ENCODE measurements around the gene B4GALNT3.

Gene B4GALNT3

DNA sequence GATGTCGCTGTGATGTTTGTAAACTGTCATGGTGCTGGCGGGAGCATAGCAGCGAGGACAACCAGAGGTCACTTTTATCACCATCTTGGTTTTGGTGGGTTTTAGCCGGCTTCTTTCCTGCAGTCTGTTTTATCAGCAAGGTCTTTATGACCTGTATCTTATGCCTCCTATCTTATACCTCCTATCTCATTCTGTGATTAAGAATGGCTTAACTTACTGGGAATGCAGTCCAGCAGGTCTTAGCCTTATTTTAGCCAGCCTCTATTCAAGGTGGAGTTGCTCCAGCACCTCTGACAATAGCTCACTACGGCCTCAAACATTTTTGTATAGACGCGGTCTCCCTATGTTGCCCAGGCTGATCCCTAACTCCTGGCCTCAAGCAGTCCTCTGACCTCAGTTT, 53.7 kb downstream of the B4GALNT3 start:
- TF ChIP-seq, protein P1, sequence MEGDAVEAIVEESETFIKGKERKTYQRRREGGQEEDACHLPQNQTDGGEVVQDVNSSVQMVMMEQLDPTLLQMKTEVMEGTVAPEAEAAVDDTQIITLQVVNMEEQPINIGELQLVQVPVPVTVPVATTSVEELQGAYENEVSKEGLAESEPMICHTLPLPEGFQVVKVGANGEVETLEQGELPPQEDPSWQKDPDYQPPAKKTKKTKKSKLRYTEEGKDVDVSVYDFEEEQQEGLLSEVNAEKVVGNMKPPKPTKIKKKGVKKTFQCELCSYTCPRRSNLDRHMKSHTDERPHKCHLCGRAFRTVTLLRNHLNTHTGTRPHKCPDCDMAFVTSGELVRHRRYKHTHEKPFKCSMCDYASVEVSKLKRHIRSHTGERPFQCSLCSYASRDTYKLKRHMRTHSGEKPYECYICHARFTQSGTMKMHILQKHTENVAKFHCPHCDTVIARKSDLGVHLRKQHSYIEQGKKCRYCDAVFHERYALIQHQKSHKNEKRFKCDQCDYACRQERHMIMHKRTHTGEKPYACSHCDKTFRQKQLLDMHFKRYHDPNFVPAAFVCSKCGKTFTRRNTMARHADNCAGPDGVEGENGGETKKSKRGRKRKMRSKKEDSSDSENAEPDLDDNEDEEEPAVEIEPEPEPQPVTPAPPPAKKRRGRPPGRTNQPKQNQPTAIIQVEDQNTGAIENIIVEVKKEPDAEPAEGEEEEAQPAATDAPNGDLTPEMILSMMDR (IDR thresholded peaks at IDR 0.05; ENCODE audit: control insufficient read depth, insufficient read depth, low read depth, low read length, missing control alignments), result no peak
- no peak overlapping the region for H3K4me3 ChIP-seq (ENCODE audit: control insufficient read depth, low read depth, low read length)
- DNase-seq (ENCODE audit: low read depth), result no peak

DNA sequence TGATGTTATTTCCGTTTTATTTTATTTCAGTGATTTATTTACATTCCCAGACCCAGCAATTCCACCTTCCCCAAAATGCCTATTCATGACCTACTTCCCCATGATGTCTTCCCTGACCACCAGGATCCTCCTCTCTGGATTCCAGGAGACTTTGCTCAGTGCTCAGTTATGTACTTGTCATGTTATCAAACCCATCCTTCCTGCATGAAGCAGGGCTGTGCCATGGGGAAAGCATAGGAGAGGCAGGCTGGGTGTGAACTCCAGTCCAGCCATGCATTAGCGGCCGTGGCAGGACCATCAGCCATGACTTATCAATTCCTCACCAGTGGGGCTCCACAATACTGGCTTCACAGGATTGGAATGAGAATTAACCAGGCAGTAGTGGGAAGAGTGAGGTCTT, 57.8 kb downstream of the B4GALNT3 start:
- no peak overlapping the region for H3K4me3 ChIP-seq (ENCODE audit: control insufficient read depth, low read depth, low read length)
- no peak for DNase-seq (ENCODE audit: low read depth)
- TF ChIP-seq, protein P1 (IDR thresholded peaks at IDR 0.05; ENCODE audit: control insufficient read depth, insufficient read depth, low read depth, low read length, missing control alignments), result no peak

DNA sequence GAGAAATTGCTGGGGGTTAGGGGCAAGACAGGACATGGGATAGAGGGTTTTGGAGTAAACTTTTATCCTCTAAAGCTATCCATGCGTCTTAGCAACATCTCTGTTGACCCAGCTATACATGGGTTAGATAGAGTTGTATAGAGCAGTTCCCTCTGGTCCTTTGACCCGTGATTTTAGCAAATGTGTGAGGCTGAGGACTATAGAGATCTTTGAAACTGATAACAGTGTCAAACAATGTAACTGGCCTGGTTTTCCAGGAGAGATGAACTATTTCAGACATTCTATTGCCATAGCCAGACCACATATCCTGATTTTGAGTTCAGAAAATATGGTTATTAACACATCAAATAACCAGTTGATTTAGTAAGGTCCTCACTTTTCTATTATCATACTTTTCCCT, 60.4 kb downstream of the B4GALNT3 start:
- TF ChIP-seq, protein P1 (IDR thresholded peaks at IDR 0.05; ENCODE audit: control insufficient read depth, insufficient read depth, low read depth, low read length, missing control alignments), result no peak
- no peak overlapping the region for H3K4me3 ChIP-seq (ENCODE audit: control insufficient read depth, low read depth, low read length)
- DNase-seq (ENCODE audit: low read depth), result no peak

DNA sequence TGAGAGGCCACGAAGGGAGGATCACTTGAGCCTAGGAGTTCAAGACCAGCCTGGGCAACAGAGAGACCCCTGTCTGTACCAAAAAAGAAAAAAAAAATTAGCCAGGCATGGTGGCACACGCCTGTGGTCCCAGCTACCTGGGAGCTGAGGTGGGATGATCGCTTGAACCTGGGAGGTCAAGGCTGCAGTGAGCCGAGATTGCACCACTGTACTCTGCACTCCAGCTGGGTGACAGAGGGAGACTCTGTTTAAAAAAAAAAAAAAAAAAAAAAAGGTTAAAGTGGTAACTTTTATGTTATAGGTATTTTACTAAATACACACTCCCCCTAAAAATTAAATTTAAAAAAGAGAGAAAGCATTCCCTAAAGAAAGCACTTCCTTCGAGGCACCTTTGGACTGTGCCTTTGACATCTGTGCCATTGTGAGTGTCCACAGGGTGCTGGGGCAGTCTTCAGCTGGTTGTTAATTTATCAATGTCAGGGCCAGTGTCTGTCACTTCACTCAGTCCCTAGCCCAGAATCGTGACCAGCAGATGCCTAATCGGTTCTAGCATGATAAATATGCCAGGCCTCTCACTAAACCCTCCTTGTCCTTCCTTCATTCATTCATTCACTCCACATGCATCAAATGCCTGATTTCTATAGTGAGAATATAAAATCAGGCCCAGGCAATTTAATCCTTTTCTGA, 63.1 kb downstream of the B4GALNT3 start:
- H3K4me3 ChIP-seq (ENCODE audit: control insufficient read depth, low read depth, low read length), result no peak overlapping the region
- TF ChIP-seq, protein P1 (IDR thresholded peaks at IDR 0.05; ENCODE audit: control insufficient read depth, insufficient read depth, low read depth, low read length, missing control alignments), result no peak
- no peak for DNase-seq (ENCODE audit: low read depth)

DNA sequence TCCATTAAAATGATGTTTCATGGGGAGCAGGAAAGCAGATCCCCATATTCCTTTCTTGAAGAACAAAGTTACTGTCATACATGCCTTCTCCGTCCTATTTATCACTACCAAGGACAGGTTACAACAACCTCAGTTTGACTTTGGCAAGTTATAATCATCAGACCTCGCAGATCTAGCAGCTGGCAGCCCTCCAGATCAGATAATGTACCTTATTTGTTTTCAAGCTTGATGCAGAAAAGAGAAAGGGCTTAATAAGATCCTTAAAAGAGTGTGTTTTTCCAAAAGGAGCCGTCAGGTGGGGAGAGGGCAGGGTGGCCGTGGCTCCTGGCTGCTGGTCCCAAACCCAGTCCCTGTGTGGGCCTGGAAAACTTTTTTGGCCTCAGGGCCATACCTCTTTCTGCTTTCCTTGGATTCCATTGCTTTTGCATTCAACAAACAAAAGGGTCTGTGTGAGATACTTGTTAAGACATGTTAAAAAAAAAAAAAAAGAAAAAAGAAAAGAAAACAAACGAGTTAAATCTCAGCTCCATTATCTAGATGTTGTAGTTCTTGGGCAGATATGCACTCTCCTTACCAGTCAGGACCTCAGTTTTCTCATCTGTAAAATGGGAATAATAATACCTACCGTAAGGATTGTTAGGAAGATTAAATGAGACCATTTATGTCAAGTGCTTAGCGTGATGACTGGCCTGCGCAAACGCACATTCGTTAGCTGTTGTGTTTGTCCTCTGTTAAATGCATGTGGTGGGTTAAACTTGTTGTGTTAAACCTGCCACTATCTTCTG, 64.6 kb downstream of the B4GALNT3 start:
- TF ChIP-seq, protein P1 (IDR thresholded peaks at IDR 0.05; ENCODE audit: control insufficient read depth, insufficient read depth, low read depth, low read length, missing control alignments), result no peak
- H3K4me3 ChIP-seq (ENCODE audit: control insufficient read depth, low read depth, low read length), result no peak overlapping the region
- DNase-seq (ENCODE audit: low read depth), result no peak

DNA sequence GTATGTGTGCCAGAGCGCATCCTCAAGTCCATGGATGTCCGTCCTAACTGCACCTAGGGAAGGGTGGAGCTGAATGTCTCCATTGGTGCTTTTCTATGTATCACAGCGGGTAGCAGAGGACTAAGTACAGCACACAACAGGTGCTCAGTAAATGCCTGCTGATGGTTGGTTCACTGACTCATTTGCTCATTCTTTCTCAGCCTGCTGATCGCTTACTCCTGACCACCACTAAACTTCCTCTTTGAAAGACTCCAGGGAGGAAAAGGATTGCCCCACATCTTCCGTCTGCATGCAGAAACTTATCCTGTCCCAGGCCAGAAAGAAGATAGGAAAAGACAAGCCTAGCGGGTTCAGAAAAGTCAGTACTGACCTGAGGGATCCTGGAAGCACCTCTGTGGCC, 66.3 kb downstream of the B4GALNT3 start:
- DNase-seq (ENCODE audit: low read depth), result no peak
- TF ChIP-seq, protein P1 (IDR thresholded peaks at IDR 0.05; ENCODE audit: control insufficient read depth, insufficient read depth, low read depth, low read length, missing control alignments), result no peak
- no peak overlapping the region for H3K4me3 ChIP-seq (ENCODE audit: control insufficient read depth, low read depth, low read length)
